Esophagus squamous epithelium (tissue), 5 donors: Measurements from ENCODE around the gene FLT4. TPM values are rescaled to one million over a fixed set of nuclear protein-coding genes. Genes with fewer than 3 reads are reported as not detected.
A peak's percentile ranks its signal among the peaks of the same experiment; 100 is the strongest.

Experiments
- DNase-seq: peaks from one replicate; lab custom pipeline; 2025; lab: John Stamatoyannopoulos, UW
- H3K27ac ChIP-seq, 4 donors: fragments of 200-600 bp; sonication (generic); one replicate each; pipeline ENCODE4 v1.5.1; 2016 to 2019; ENCODE audit warnings: mild to moderate bottlenecking in 1 of 4
- H3K27me3 ChIP-seq, 4 donors: fragments of 200-600 bp; sonication (generic); 1 replicate in 3 of 4; 2 replicates in 1 of 4; pipeline versions ENCODE4 v1.5.1 to v1.6.0; 2017 to 2021; ENCODE audit warnings: antibody characterized with exemption in 1 of 4
- H3K36me3 ChIP-seq, 3 donors: fragments of 200-600 bp; sonication (generic); one replicate each; pipeline ENCODE4 v1.5.1; 2016 to 2019
- H3K4me1 ChIP-seq, 3 donors: fragments of 200-600 bp; sonication (generic); one replicate each; pipeline ENCODE4 v1.5.1; 2017 to 2019
- H3K4me3 ChIP-seq, 4 donors: fragments of 200-600 bp; sonication (generic); 1 replicate in 3 of 4; 2 replicates in 1 of 4; pipeline ENCODE4 v1.5.1; 2016 to 2019; ENCODE audit warnings: mild to moderate bottlenecking in 2 of 4, moderate library complexity in 1 of 4
- H3K9me3 ChIP-seq, 3 donors: fragments of 200-600 bp; sonication (generic); one replicate each; pipeline ENCODE4 v1.5.1; 2016 to 2019
- CTCF ChIP-seq, 6 experiments: fragments of 450-650 bp in 4 of 6; fragments of 200-600 bp in 2 of 6; sonication (generic) in 2 of 6; IDR thresholded peaks; one replicate each; pipeline ENCODE4 v1.5.1; 2016 to 2019; ENCODE audit warnings: antibody characterized with exemption in 6 of 6, mild to moderate bottlenecking in 4 of 6, moderate library complexity in 4 of 6
- POLR2A ChIP-seq, 4 donors: fragments of 450-650 bp; IDR thresholded peaks; one replicate each; pipeline ENCODE4 v1.6.1; 2017; ENCODE audit warnings: antibody characterized with exemption in 4 of 4, mild to moderate bottlenecking in 4 of 4, moderate library complexity in 3 of 4
- WGBS, 2 donors: methylation state at CpG; one replicate each; pipeline ENCODE4 v1.1.5; 2018; 5-methylcytosine and 5-hydroxymethylcytosine counted together
- intact Hi-C: fragments of 100-400 bp; cut with DNase I; formaldehyde crosslinking; loops from one replicate; pipeline ENCODE4 v1.15.0; 2022
- total RNA-seq, 4 donors: library from RNA; depleted of rRNA; stranded (reverse); fragments of >200 nt; gene quantifications; one replicate each; pipeline ENCODE4 v1.1.0, GENCODE V29; 2016
- donor health status: DM: yes; HTN: yes; CAD: no.

Gene FLT4
- total RNA-seq, 4 donors from 2014 or later, result 0.97 to 13.5 (median 4.2) TPM

- H3K36me3 ChIP-seq, result no peaks in the 10 kb centered on the region
- no peak for TF ChIP-seq CTCF (IDR thresholded peaks at IDR 0.05)
- TF ChIP-seq POLR2A (IDR thresholded peaks at IDR 0.05), result no peak
- intact Hi-C loops, result no loop called here
- peaks cover 0 to 12% (median 0%) of the 10 kb centered on the region in 3 donors for H3K4me1 ChIP-seq
- no peak for DNase-seq
- no peak overlapping the region for H3K27ac ChIP-seq
- no peaks in the 10 kb centered on the region for H3K9me3 ChIP-seq
- H3K27me3 ChIP-seq, result peaks cover 0 to 36% (median 0%) of the 10 kb centered on the region in 4 donors
- no peak overlapping the region for H3K4me3 ChIP-seq
- WGBS, 2 donors, result 83% methylated on average over 1 of the region's 5 CpGs; no CpG with 5 or more reads in 1 of the 2 donors
Measured at GRCh38 chr5:180624587-180624986, 24.8 kb downstream of the FLT4 start.

DNA sequence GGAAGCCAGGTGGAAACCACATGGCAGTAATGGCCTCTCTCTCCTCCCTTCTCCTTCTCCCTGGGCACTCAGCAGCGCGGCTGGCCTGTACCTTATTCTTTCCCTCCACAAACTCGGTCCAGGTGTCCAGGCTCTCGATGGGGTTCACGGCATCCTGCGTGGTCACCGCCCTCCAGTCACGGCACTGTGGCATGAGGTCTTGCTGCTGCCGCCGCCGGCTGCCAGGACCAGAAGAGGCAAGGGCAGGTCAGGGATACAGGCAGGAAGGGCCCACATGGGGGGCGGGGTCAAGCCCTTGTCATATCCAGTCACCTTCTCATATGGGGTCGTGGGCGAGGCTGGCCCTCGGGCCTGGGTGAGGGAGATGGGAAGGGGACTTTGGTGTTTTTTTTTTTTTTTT is 25.6 kb downstream of the FLT4 start:
- WGBS, 2 donors, result 72 to 89% methylated on average over 5 to 8 of the region's 15 CpGs
- no peaks in the 10 kb centered on the region for H3K9me3 ChIP-seq
- peak overlapping the region in 3 of 4 donors; percentile 34 to 61 (median 48) for H3K27ac ChIP-seq
- TF ChIP-seq CTCF (IDR thresholded peaks at IDR 0.05) (no peak), POLR2A (IDR thresholded peaks at IDR 0.05) (no peak)
- H3K4me1 ChIP-seq, result peaks cover 0 to 18% (median 0%) of the 10 kb centered on the region in 3 donors
- no peak overlapping the region for H3K4me3 ChIP-seq
- no peaks in the 10 kb centered on the region for H3K36me3 ChIP-seq
- H3K27me3 ChIP-seq, result peaks cover 0 to 44% (median 0%) of the 10 kb centered on the region in 4 donors
- intact Hi-C loops, result no loop called here
- DNase-seq, result no peak

DNA sequence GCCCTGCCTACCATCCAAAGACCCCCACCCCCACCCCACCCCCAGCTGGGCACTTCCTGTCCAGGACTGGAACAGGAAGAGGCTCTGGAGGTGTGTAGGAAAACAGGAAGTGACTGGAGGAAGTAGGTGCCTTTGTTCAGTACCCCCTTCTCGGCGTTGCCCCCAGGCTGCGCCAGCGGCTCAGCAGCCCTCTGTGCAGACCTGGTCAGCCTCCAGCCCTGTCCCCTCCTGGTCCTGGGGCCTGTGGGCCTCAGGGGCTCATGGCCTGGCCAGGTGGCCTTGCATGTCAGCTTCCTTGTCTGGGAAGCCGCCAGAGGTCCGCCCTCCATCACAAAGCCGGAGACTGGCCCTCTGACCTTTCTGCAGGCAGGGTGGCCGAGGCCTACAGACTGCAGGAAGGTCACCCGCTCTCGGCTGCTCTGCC is 26.0 kb downstream of the FLT4 start:
- H3K36me3 ChIP-seq, result no peaks in the 10 kb centered on the region
- no peak for DNase-seq
- 79 to 85% methylated on average over 4 to 8 of the region's 10 CpGs for WGBS, 2 donors
- H3K27me3 ChIP-seq, result peaks cover 0 to 48% (median 0%) of the 10 kb centered on the region in 4 donors
- peaks cover 0 to 23% (median 0%) of the 10 kb centered on the region in 3 donors for H3K4me1 ChIP-seq
- TF ChIP-seq POLR2A (IDR thresholded peaks at IDR 0.05), result no peak
- TF ChIP-seq CTCF (IDR thresholded peaks at IDR 0.05), result no peak
- H3K4me3 ChIP-seq, result no peak overlapping the region
- H3K27ac ChIP-seq, result peak overlapping the region in 3 of 4 donors; percentile 34 to 61 (median 48)
- intact Hi-C loops, result no loop called here
- no peaks in the 10 kb centered on the region for H3K9me3 ChIP-seq

GRCh38 chr5:180622910-180623309 is 26.5 kb downstream of the FLT4 start:
- intact Hi-C loops, result no loop called here
- TF ChIP-seq CTCF (IDR thresholded peaks at IDR 0.05) (no peak), POLR2A (IDR thresholded peaks at IDR 0.05) (no peak)

DNA sequence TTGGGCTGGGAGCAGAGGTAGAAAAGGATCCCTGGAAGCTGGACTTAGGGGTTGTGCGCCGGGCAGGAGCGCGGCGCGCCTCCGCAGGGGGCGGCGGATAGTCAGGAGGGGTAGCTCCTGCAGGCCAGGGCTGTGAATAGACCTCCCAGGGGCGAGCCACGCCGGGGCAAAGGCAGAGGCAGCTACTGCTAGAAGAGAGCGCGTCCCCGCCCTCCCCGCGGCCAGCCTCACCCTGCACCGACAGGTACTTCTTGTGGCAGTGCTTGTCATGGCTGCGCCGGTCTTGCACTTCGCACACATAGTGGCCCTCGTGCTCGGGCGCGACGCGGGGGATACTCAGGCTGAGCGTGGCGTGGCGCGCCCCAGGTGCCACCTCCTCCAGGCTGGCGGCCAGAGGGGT is 28.1 kb downstream of the FLT4 start:
- Histone ChIP-seq H3K9me3 (no peaks in the 10 kb centered on the region), H3K27me3 (peaks cover 0 to 48% (median 0%) of the 10 kb centered on the region in 4 donors), H3K27ac (no peak overlapping the region), H3K4me3 (no peak overlapping the region), H3K36me3 (no peaks in the 10 kb centered on the region), H3K4me1 (peaks cover 0 to 23% (median 0%) of the 10 kb centered on the region in 3 donors)
- WGBS, 2 donors, result 89 to 96% methylated on average over 5 to 7 of the region's 32 CpGs
- TF ChIP-seq POLR2A (IDR thresholded peaks at IDR 0.05) (no peak), CTCF (IDR thresholded peaks at IDR 0.05) (no peak)
- DNase-seq, result no peak
- intact Hi-C loops, result no loop called here

More at GRCh38 chr5:180622910-180623309, 26.5 kb downstream of the FLT4 start:
- 80 to 82% methylated on average over 1 to 4 of the region's 6 CpGs for WGBS, 2 donors
- DNase-seq, result no peak
- no peak overlapping the region for H3K4me3 ChIP-seq
- peaks cover 0 to 23% (median 0%) of the 10 kb centered on the region in 3 donors for H3K4me1 ChIP-seq
- peaks cover 0 to 46% (median 0%) of the 10 kb centered on the region in 4 donors for H3K27me3 ChIP-seq
- H3K9me3 ChIP-seq, result no peaks in the 10 kb centered on the region
- peak overlapping the region in 3 of 4 donors; percentile 22 to 48 (median 34) for H3K27ac ChIP-seq
- no peaks in the 10 kb centered on the region for H3K36me3 ChIP-seq
